GM23338 (cell line): ENCODE data around the gene NFATC3. TPM values are rescaled to one million over a fixed set of nuclear protein-coding genes. Genes with fewer than 3 reads are reported as not detected.

Source experiments
- ATAC-seq: fragments of 200-7000 bp; cut with Tn5 transposase; 3 replicates; pipeline ENCODE4 v1.9.1; 2020
- DNase-seq: peaks from one replicate; pipeline ENCODE4 v3.0.0-alpha.2; 2015; ENCODE audit warnings: low spot score
- H2AFZ ChIP-seq: fragments of 200-600 bp; sonication (generic); 2 replicates; pipeline ENCODE4 v1.8.0; 2016; ENCODE audit warnings: antibody characterized with exemption, mild to moderate bottlenecking, moderate library complexity
- H3F3A ChIP-seq: fragments of 200-600 bp; sonication (generic); replicated peaks from 2 replicates; pipeline ENCODE4 v1.8.0; 2017; ENCODE audit warnings: antibody characterized with exemption, mixed run types, low read depth
- H3K27ac ChIP-seq: fragments of 200-600 bp; sonication (generic); 2 replicates; pipeline ENCODE4 v1.6.1; 2016; ENCODE audit warnings: low read depth
- H3K27me3 ChIP-seq: fragments of 200-600 bp; sonication (generic); 2 replicates; pipeline ENCODE4 v1.8.0; 2016; ENCODE audit warnings: mild to moderate bottlenecking, mixed run types, moderate library complexity; ENCODE audit not compliant: insufficient read depth
- H3K36me3 ChIP-seq: fragments of 200-600 bp; sonication (generic); 2 replicates; pipeline ENCODE4 v1.8.0; 2016; ENCODE audit warnings: mild to moderate bottlenecking; ENCODE audit not compliant: insufficient read depth
- H3K4me1 ChIP-seq: fragments of 200-600 bp; sonication (generic); 2 replicates; pipeline ENCODE4 v1.8.0; 2016; ENCODE audit warnings: mild to moderate bottlenecking, moderate library complexity; ENCODE audit not compliant: insufficient read depth
- H3K4me2 ChIP-seq: fragments of 200-600 bp; sonication (generic); 2 replicates; pipeline ENCODE4 v1.7.1; 2017; ENCODE audit warnings: mixed run types
- H3K4me3 ChIP-seq: fragments of 200-600 bp; sonication (generic); 2 replicates; pipeline ENCODE4 v1.6.1; 2016; ENCODE audit warnings: mixed run types
- H3K79me2 ChIP-seq: fragments of 200-600 bp; sonication (generic); replicated peaks from 2 replicates; pipeline ENCODE4 v1.8.0; 2017; ENCODE audit warnings: mild to moderate bottlenecking; ENCODE audit not compliant: insufficient read depth
- H3K9me2 ChIP-seq: fragments of 200-600 bp; sonication (generic); 2 replicates; pipeline ENCODE4 v1.8.0; 2017; ENCODE audit not compliant: insufficient read depth
- H4K20me1 ChIP-seq: fragments of 200-600 bp; sonication (generic); replicated peaks from 2 replicates; pipeline ENCODE4 v1.8.0; 2017; ENCODE audit warnings: mild to moderate bottlenecking; ENCODE audit not compliant: insufficient read depth
- H3K27ac Mint-ChIP-seq: 2 replicates; pipeline ENCODE4 v1.8.0; 2020; ENCODE audit warnings: inconsistent platforms, mild to moderate bottlenecking, moderate library complexity, mixed read lengths
- H3K27me3 Mint-ChIP-seq: 3 replicates; pipeline ENCODE4 v1.8.0; 2022; ENCODE audit warnings: low read depth, mild to moderate bottlenecking, moderate library complexity, mixed read lengths, inconsistent platforms; ENCODE audit not compliant: insufficient read depth, poor library complexity
- H3K36me3 Mint-ChIP-seq: 3 replicates; pipeline ENCODE4 v1.8.0; 2021; ENCODE audit warnings: low read depth, mild to moderate bottlenecking, inconsistent platforms, moderate library complexity, mixed read lengths
- H3K4me1 Mint-ChIP-seq: 3 replicates; pipeline ENCODE4 v1.8.0; 2020; ENCODE audit warnings: mild to moderate bottlenecking, inconsistent platforms, mixed read lengths
- H3K4me3 Mint-ChIP-seq: 3 replicates; pipeline ENCODE4 v1.8.0; 2021; ENCODE audit warnings: moderate library complexity, mild to moderate bottlenecking, inconsistent platforms, mixed read lengths
- H3K9me3 Mint-ChIP-seq: 3 replicates; pipeline ENCODE4 v1.8.0; 2020; ENCODE audit warnings: moderate library complexity, mild to moderate bottlenecking, inconsistent platforms, mixed read lengths
- CREB1 ChIP-seq: fragments of 250-450 bp; sonication (Bioruptor Pico); IDR thresholded peaks from 2 replicates; pipeline ENCODE4 v1.5.0; 2020; ENCODE audit warnings: low read depth, mild to moderate bottlenecking, moderate library complexity
- EZH2phosphoT487 ChIP-seq: fragments of 200-600 bp; sonication (generic); IDR thresholded peaks from one replicate; pipeline ENCODE4 v1.8.1; 2018; ENCODE audit warnings: antibody characterized with exemption; ENCODE audit not compliant: unreplicated experiment
- JUNB ChIP-seq: IDR thresholded peaks from one replicate; pipeline ENCODE4 v1.6.1; 2016; ENCODE audit warnings: antibody characterized with exemption; ENCODE audit not compliant: unreplicated experiment
- POLR2AphosphoS5 ChIP-seq: IDR thresholded peaks from 2 replicates; pipeline ENCODE4 v1.6.1; 2016; ENCODE audit warnings: antibody characterized with exemption, low read depth
- STAT1 ChIP-seq: IDR thresholded peaks from one replicate; pipeline ENCODE4 v1.6.1; 2016; ENCODE audit warnings: antibody characterized with exemption; ENCODE audit not compliant: unreplicated experiment
- ZNF114 ChIP-seq: fragments of 250-450 bp; sonication (Bioruptor Pico); IDR thresholded peaks from 2 replicates; pipeline ENCODE4 v1.5.0; 2020; ENCODE audit warnings: mild to moderate bottlenecking, moderate library complexity
- ZNF331 ChIP-seq: fragments of 250-450 bp; sonication (Bioruptor Pico); IDR thresholded peaks from 2 replicates; pipeline ENCODE4 v1.5.0; 2020; ENCODE audit warnings: low read depth, mild to moderate bottlenecking, moderate library complexity
- polyA plus RNA-seq: library from polyadenylated mRNA; unstranded; fragments of >200 nt; fragmentation: Nextera tagmentation; extraction: Ambion mirVana; gene quantifications from 2 replicates; pipeline ENCODE4 v1.2.1, GENCODE V29; 2016
- total RNA-seq: library from RNA; depleted of rRNA; stranded (reverse); fragments of >200 nt; shearing (Covaris generic); gene quantifications from 2 replicates; pipeline ENCODE4 v1.2.3, GENCODE V29; 2014
- TF ChIP-seq, protein P1 (sequence below): IDR thresholded peaks from one replicate; pipeline ENCODE4 v1.6.1; 2018; ENCODE audit warnings: antibody characterized with exemption; ENCODE audit not compliant: unreplicated experiment

NFATC3 gene
- total and polyA plus RNA-seq, 2 experiments from 2014 or later: 9.2 to 40.9 TPM

DNA sequence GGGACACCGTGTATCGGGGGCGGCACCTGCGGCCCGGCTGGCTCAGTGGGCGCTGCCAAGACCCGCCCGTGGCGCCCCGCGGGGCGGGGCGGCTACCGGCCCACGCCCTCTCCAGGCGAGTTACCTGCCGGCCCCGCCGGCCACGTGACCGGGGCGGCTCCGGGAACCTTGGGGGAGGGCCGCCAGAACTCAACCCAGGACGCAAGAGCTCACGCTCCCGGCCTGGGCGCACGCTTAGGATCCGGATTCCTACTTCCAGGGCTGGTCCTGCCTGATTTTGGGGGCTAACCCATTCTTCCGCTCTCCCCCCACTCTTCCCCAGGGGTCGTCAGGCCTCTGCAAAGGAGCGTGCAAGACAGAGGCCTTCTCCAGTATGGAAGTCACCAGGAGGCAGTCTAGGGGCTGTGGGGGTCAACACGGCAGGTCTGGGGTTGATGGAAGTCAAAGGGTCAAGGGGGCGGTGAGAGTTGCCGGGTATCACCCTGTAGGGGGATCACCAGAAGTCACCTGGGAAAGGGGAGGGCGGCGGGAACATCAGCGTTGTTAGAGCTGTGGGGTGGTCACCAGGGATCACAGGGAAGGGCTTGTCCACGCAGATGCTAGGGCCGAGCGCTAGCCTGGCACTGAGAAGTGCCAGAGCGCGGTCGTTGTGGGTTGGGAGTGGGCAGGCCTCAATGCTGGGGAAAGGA lies 151.1 kb downstream of the NFATC3 start:
- peaks cover 18% of the 10 kb centered on the region for H3K36me3 Mint-ChIP-seq
- Histone ChIP-seq H3K79me2 (peaks cover 23% of the 10 kb centered on the region), H3K27ac (peak overlapping the region; percentile 99), H3K27me3 (peaks cover 3% of the 10 kb centered on the region; the same call in 1 of the 2 replicates), H3F3A (peaks cover 18% of the 10 kb centered on the region), H3K9me2 (no peaks in the 10 kb centered on the region), H3K4me2 (peak overlapping the region; percentile 99), H2AFZ (peak overlapping the region; percentile 65; the same call in 1 of the 2 replicates), H4K20me1 (peaks cover 18% of the 10 kb centered on the region), H3K36me3 (0 out of 2 replicates have a peak, but pooled peaks cover 4% of the 10 kb centered on the region), H3K4me1 (peaks cover 17% of the 10 kb centered on the region), H3K4me3 (peak overlapping the region; percentile 98)
- TF ChIP-seq JUNB (no peak), ZNF114 (CRISPR knock-in tag) (no peak), ZNF331 (no peak), STAT1 (no peak), CREB1 (CRISPR knock-in tag) (0 out of 2 replicates have a peak, but pooled peaks have one; percentile 19), EZH2phosphoT487 (no peak), POLR2AphosphoS5 (peak; percentile 82)
- TF ChIP-seq, protein P1, sequence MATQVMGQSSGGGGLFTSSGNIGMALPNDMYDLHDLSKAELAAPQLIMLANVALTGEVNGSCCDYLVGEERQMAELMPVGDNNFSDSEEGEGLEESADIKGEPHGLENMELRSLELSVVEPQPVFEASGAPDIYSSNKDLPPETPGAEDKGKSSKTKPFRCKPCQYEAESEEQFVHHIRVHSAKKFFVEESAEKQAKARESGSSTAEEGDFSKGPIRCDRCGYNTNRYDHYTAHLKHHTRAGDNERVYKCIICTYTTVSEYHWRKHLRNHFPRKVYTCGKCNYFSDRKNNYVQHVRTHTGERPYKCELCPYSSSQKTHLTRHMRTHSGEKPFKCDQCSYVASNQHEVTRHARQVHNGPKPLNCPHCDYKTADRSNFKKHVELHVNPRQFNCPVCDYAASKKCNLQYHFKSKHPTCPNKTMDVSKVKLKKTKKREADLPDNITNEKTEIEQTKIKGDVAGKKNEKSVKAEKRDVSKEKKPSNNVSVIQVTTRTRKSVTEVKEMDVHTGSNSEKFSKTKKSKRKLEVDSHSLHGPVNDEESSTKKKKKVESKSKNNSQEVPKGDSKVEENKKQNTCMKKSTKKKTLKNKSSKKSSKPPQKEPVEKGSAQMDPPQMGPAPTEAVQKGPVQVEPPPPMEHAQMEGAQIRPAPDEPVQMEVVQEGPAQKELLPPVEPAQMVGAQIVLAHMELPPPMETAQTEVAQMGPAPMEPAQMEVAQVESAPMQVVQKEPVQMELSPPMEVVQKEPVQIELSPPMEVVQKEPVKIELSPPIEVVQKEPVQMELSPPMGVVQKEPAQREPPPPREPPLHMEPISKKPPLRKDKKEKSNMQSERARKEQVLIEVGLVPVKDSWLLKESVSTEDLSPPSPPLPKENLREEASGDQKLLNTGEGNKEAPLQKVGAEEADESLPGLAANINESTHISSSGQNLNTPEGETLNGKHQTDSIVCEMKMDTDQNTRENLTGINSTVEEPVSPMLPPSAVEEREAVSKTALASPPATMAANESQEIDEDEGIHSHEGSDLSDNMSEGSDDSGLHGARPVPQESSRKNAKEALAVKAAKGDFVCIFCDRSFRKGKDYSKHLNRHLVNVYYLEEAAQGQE: no peak
- DNase-seq (peak; percentile 85), ATAC-seq (peak; percentile 14)
- H3K4me3 Mint-ChIP-seq: peak overlapping the region; percentile 92
- peaks cover 4% of the 10 kb centered on the region for H3K9me3 Mint-ChIP-seq
- H3K4me1 Mint-ChIP-seq: peaks cover 26% of the 10 kb centered on the region
- peak overlapping the region; percentile 97 for H3K27ac Mint-ChIP-seq
- H3K27me3 Mint-ChIP-seq: peaks cover 23% of the 10 kb centered on the region

DNA sequence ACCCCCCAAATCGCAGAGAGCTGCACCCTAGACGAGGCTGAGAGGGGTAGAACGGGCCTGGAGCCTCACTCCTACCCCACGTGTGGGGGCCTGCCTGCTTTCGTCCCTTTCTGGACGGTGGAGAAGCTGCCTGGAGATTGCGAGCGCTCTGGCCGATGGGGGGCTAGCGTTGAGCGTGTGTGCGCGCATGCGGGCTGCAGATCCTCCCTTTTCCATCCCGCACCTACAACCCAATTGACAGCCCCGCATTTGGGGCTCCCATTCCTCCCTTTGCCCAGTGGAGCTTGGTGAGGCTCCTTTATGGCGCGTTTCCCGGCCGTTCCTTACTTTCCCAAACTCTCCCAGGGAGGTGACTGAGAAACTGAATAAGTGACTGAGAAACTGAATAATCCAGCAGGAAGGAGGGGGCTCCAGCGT lies 151.7 kb downstream of the NFATC3 start:
- 0 out of 2 replicates have a peak, but pooled peaks cover 4% of the 10 kb centered on the region for H3K36me3 ChIP-seq
- peaks cover 18% of the 10 kb centered on the region for H4K20me1 ChIP-seq
- Mint-ChIP-seq H3K4me3 (peak overlapping the region; percentile 92), H3K36me3 (peaks cover 12% of the 10 kb centered on the region), H3K4me1 (peaks cover 26% of the 10 kb centered on the region), H3K27ac (peak overlapping the region; percentile 97), H3K27me3 (peaks cover 24% of the 10 kb centered on the region), H3K9me3 (peaks cover 4% of the 10 kb centered on the region)
- H3K27ac ChIP-seq: peak overlapping the region; percentile 99
- H3F3A ChIP-seq: peaks cover 18% of the 10 kb centered on the region
- DNase-seq (peak; percentile 55), ATAC-seq (peak; percentile 3)
- peaks cover 3% of the 10 kb centered on the region; the same call in 1 of the 2 replicates for H3K27me3 ChIP-seq
- H3K4me3 ChIP-seq: peak overlapping the region; percentile 98
- H3K4me1 ChIP-seq: peaks cover 17% of the 10 kb centered on the region
- peaks cover 23% of the 10 kb centered on the region for H3K79me2 ChIP-seq
- H3K9me2 ChIP-seq: no peaks in the 10 kb centered on the region
- H3K4me2 ChIP-seq: peak overlapping the region; percentile 99
- H2AFZ ChIP-seq: peak overlapping the region; percentile 56; the same call in 1 of the 2 replicates
- TF ChIP-seq, protein P1: no peak
